Body of pancreas (tissue), 4 donors: ENCODE data around the gene MICAL2. TPM values are rescaled to one million over a fixed set of nuclear protein-coding genes. Genes with fewer than 3 reads are reported as not detected.

Experiments
- ATAC-seq: fragments of 150-250 bp; one replicate; pipeline ENCODE4 v1.9.1; 2016
- DNase-seq, 4 donors: peaks; one replicate each; pipeline ENCODE4 v3.0.0-alpha.2; 2019
- H3K27ac ChIP-seq, 4 donors: fragments of 200-600 bp; sonication (generic); 1 replicate in 3 of 4; 2 replicates in 1 of 4; pipeline versions ENCODE4 v1.5.1 to v1.6.1; 2016 to 2019; ENCODE audit warnings: mild to moderate bottlenecking in 1 of 4, mixed read lengths in 1 of 4, moderate library complexity in 1 of 4
- H3K27me3 ChIP-seq, 2 donors: fragments of 200-600 bp; sonication (generic); one replicate each; pipeline ENCODE4 v1.6.0; 2016; ENCODE audit warnings: mild to moderate bottlenecking in 1 of 2
- H3K36me3 ChIP-seq, 2 donors: fragments of 200-600 bp; sonication (generic); replicated peaks in 1 of 2; 2 replicates each; pipeline ENCODE4 v1.5.1; 2016; ENCODE audit warnings: low read depth in 2 of 2; ENCODE audit not compliant: insufficient read depth in 1 of 2
- H3K4me1 ChIP-seq: fragments of 200-600 bp; sonication (generic); one replicate; pipeline ENCODE4 v1.6.0; 2016
- H3K4me3 ChIP-seq, 2 donors: fragments of 200-600 bp; sonication (generic); 1 replicate in 1 of 2; 2 replicates in 1 of 2; pipeline ENCODE4 v1.5.1; 2016 to 2019
- H3K9me3 ChIP-seq, 3 donors: fragments of 200-600 bp; sonication (generic); 1 replicate in 2 of 3; 2 replicates in 1 of 3; pipeline ENCODE4 v1.5.1; 2016
- POLR2A ChIP-seq, 3 donors: fragments of 450-650 bp; IDR thresholded peaks; one replicate each; pipeline ENCODE4 v1.6.1; 2016; ENCODE audit warnings: antibody characterized with exemption in 3 of 3, mild to moderate bottlenecking in 2 of 3
- WGBS, 2 donors: methylation state at CpG; one replicate each; pipeline ENCODE4 v1.1.5; 2017; 5-methylcytosine and 5-hydroxymethylcytosine counted together
- intact Hi-C: fragments of 100-400 bp; cut with DNase I; formaldehyde crosslinking; loops from one replicate; pipeline ENCODE4 v1.15.1; 2023
- total RNA-seq, 2 donors: library from RNA; depleted of rRNA; stranded (reverse); fragments of >200 nt; gene quantifications; one replicate each; pipeline ENCODE4 v1.1.0, GENCODE V29; 2016
- TF ChIP-seq, protein P1 (sequence below), 7 experiments: fragments of 450-650 bp in 4 of 7; fragments of 200-600 bp in 3 of 7; sonication (generic) in 3 of 7; IDR thresholded peaks; one replicate each; pipeline ENCODE4 v1.5.1; 2016 to 2019; ENCODE audit warnings: antibody characterized with exemption in 7 of 7

Gene MICAL2
- total RNA-seq, 2 donors from 2014 or later: 16.6 to 24.4 TPM

DNA sequence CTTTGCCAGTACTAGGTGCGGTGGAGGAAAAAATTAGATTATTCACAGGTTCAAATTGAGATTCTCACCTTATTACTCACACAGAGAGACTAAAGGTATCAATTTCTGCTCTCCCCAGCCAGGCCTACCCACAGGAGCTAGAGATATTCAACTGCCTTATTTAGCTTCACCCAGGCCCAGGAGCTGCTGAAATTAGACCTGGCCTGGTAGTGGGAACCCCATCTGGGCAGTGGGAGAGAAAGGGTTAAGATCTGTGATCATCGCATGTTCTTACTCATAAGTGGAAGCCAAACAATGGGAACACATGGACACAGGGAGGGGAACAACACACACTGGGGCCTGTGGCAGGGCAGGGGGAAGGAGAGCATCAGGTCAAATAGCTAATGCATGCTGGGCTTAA is 20.9 kb upstream of the MICAL2 start:
- Histone ChIP-seq H3K36me3 (no peaks in the 10 kb centered on the region), H3K4me1 (no peaks in the 10 kb centered on the region), H3K27me3 (no peaks in the 10 kb centered on the region), H3K9me3 (no peaks in the 10 kb centered on the region), H3K27ac (no peak overlapping the region), H3K4me3 (no peak overlapping the region)
- ATAC-seq: no peak
- intact Hi-C loops: no loop called here
- WGBS, 2 donors: 76 to 79% methylated on average over 2 of the region's 2 CpGs
- no peak for DNase-seq
- TF ChIP-seq POLR2A (IDR thresholded peaks at IDR 0.05): no peak

- H3K27ac ChIP-seq: peak overlapping the region in 2 of 4 donors; percentile 3 to 43
- WGBS, 2 donors: 64 to 73% methylated on average over 4 of the region's 4 CpGs
- intact Hi-C loops: no loop called here
- no peaks in the 10 kb centered on the region for H3K36me3 ChIP-seq
- H3K4me3 ChIP-seq: no peak overlapping the region
- DNase-seq (no peak), ATAC-seq (no peak)
- H3K27me3 ChIP-seq: no peaks in the 10 kb centered on the region
- H3K4me1 ChIP-seq: no peaks in the 10 kb centered on the region
- TF ChIP-seq, protein P1, sequence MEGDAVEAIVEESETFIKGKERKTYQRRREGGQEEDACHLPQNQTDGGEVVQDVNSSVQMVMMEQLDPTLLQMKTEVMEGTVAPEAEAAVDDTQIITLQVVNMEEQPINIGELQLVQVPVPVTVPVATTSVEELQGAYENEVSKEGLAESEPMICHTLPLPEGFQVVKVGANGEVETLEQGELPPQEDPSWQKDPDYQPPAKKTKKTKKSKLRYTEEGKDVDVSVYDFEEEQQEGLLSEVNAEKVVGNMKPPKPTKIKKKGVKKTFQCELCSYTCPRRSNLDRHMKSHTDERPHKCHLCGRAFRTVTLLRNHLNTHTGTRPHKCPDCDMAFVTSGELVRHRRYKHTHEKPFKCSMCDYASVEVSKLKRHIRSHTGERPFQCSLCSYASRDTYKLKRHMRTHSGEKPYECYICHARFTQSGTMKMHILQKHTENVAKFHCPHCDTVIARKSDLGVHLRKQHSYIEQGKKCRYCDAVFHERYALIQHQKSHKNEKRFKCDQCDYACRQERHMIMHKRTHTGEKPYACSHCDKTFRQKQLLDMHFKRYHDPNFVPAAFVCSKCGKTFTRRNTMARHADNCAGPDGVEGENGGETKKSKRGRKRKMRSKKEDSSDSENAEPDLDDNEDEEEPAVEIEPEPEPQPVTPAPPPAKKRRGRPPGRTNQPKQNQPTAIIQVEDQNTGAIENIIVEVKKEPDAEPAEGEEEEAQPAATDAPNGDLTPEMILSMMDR (IDR thresholded peaks at IDR 0.05): no peak
- H3K9me3 ChIP-seq: no peaks in the 10 kb centered on the region
Measured at GRCh38 chr11:12090061-12090591, 20.3 kb upstream of the MICAL2 start.

- H3K36me3 ChIP-seq: no peaks in the 10 kb centered on the region
- no peaks in the 10 kb centered on the region for H3K4me1 ChIP-seq
- DNase-seq (peak in 3 of 4 donors; percentile 16 to 40 (median 30)), ATAC-seq (peak; percentile 51)
- no peaks in the 10 kb centered on the region for H3K9me3 ChIP-seq
- intact Hi-C loops: no loop called here
- no peak overlapping the region for H3K4me3 ChIP-seq
- no peaks in the 10 kb centered on the region for H3K27me3 ChIP-seq
- 71 to 80% methylated on average over 4 of the region's 4 CpGs for WGBS, 2 donors
- H3K27ac ChIP-seq: no peak overlapping the region
- TF ChIP-seq, protein P1 (IDR thresholded peaks at IDR 0.05): no peak
- TF ChIP-seq POLR2A (IDR thresholded peaks at IDR 0.05): no peak
Measured at GRCh38 chr11:12090761-12091258, 19.6 kb upstream of the MICAL2 start.

- H3K9me3 ChIP-seq: no peaks in the 10 kb centered on the region
- intact Hi-C loops: no loop called here
- H3K36me3 ChIP-seq: no peaks in the 10 kb centered on the region
- no peak for DNase-seq
- no peaks in the 10 kb centered on the region for H3K4me1 ChIP-seq
- H3K27ac ChIP-seq: no peak overlapping the region
- 67 to 76% methylated on average over 4 of the region's 4 CpGs for WGBS, 2 donors
- H3K27me3 ChIP-seq: no peaks in the 10 kb centered on the region
- ATAC-seq: no peak
- no peak overlapping the region for H3K4me3 ChIP-seq
- TF ChIP-seq, protein P1 (IDR thresholded peaks at IDR 0.05): no peak
- no peak for TF ChIP-seq POLR2A (IDR thresholded peaks at IDR 0.05)
Measured at GRCh38 chr11:12091956-12092558, 18.3 kb upstream of the MICAL2 start.

DNA sequence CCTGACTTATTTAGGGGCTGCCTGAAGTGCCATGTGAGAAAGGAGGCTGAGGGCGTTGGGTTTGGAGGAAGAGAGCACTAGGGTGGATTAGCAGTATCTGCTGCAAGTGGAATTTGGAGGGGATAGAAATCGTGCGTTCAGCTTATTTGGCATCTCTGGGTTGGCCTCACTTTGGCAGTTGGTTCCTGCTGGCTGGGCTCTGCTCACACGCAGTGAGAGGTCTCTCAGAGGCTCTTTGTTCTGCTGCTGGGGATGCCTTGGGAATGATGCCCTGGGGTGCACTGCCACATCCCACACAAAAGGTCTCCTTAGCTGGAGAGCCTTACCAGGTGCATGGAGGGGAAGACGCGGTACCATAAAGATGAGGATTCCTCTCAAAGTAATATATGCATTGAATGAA is 17.7 kb upstream of the MICAL2 start:
- Histone ChIP-seq H3K4me3 (no peak overlapping the region), H3K27me3 (no peaks in the 10 kb centered on the region), H3K27ac (no peak overlapping the region), H3K9me3 (no peaks in the 10 kb centered on the region), H3K4me1 (no peaks in the 10 kb centered on the region), H3K36me3 (no peaks in the 10 kb centered on the region)
- 84 to 86% methylated on average over 5 to 6 of the region's 6 CpGs for WGBS, 2 donors
- TF ChIP-seq, protein P1 (IDR thresholded peaks at IDR 0.05): no peak
- no peak for ATAC-seq
- intact Hi-C loops: no loop called here
- DNase-seq: no peak
